Activated naive CD4-positive, alpha-beta T cell (primary cell): ENCODE results near the gene CLEC4M.

ENCODE experiments used
- DNase-seq, 4 experiments: peaks; one replicate each; lab custom pipeline; 2025; lab: John Stamatoyannopoulos, UW

CLEC4M gene, protein sequence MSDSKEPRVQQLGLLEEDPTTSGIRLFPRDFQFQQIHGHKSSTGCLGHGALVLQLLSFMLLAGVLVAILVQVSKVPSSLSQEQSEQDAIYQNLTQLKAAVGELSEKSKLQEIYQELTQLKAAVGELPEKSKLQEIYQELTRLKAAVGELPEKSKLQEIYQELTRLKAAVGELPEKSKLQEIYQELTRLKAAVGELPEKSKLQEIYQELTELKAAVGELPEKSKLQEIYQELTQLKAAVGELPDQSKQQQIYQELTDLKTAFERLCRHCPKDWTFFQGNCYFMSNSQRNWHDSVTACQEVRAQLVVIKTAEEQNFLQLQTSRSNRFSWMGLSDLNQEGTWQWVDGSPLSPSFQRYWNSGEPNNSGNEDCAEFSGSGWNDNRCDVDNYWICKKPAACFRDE

DNA sequence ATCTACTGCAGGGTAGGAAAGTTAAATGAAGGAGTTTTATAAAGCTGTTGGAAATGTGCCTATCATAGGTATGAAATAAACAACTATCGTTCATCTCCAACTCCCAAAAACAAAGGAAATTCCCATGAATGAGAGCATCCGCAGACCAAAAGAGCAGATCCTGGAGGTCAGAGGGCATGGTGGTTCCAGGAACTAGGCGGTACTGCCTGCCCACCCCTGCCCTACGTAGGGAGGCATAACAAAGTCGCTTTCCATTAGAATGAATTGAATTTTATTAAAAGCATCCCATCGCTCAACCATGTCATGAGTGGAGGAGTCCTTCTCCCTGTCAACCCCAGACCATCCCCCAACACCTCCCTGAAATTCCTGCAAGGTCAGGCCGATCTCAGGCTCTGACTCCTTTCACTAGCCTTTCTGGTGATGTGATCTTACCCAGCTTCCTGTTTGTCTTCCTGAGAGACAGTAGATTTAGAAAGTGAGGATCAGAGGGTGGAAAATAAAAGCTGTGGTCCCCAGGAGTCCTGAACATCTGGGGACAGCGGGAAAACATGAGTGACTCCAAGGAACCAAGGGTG, at the start of gene CLEC4M:
CLEC4M (plus strand) TSS at position 525 of the 575 bp plus-strand sequence; CDS start at position 549, 24 bp downstream.
- no peak for DNase-seq

DNA sequence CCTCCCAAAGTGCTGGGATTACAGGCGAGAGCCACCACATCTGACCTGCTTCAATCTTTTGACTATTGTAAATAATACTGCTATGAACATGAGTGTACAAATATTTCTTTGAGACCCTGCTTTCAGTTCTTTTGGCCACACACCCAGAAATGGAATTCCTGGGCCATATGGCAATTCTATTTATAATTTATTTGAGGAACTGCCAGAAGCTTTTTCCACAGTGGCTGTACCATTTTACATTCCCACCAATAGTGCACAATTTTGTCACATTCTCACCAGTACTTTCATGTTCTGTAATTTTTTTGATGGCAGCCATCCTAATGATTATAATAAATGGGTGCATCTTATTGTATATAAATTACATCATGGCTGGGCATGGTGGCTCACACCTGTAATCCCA, 47.4 kb upstream of the CLEC4M start:
- no peak for DNase-seq

DNA sequence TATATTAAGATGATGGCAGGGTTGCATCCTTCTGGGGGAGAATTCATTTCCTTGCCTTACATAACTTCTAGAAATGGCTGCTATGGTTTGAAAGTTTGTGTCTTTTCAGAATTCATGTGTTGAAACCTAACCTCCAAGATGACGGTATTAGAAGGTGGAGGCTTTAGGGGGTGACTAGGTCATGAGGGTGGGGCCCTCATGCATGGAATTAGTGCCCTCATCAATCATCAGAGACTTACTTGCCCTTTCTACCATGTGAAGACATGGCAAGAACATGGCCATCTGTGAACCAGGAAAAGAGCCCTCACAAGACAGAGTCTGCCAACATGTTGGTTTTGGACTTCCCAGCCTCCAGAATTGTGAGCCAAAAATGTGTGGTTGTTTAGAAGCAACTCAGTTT, 46.3 kb upstream of the CLEC4M start:
- DNase-seq = no peak

DNA sequence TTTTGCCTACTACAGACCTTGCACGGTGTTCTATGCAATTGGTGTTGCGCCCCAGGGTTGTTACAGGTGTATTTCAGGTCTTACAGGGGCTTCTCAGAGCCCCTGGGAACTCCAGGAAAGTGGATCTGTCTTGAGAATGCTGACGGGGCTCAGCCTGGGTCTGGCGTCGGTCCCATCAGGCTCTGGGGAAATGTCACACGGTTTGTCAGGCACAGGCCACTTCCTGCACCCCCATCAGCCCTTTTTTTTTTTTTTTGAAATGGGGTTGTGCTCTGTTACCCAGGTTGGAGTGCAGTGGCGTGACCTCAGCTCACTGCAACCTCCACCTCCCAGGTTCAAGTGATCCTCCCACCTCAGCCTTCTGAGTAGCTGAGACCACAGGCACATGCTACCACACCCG, 44.4 kb upstream of the CLEC4M start:
- DNase-seq = no peak

DNA sequence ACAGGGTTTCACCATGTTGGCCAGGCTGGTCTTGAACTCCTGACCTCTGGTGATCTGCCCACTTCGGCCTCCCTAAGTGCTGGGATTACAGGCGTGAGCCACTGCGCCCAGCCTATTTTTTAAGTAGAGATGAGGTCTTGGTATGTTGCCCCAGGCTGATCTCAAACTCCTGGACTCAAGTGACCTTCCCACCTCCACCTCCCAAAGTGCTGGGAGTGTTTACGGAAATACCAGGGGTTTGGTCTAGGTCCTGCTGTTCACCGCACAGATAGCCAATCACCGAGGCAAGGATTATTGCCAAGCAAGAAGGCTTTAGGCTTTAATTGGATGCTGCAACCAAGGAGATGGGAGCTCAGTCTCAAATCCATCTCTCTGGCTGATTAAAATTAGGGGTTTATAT, 42.7 kb upstream of the CLEC4M start:
- no peak for DNase-seq

DNA sequence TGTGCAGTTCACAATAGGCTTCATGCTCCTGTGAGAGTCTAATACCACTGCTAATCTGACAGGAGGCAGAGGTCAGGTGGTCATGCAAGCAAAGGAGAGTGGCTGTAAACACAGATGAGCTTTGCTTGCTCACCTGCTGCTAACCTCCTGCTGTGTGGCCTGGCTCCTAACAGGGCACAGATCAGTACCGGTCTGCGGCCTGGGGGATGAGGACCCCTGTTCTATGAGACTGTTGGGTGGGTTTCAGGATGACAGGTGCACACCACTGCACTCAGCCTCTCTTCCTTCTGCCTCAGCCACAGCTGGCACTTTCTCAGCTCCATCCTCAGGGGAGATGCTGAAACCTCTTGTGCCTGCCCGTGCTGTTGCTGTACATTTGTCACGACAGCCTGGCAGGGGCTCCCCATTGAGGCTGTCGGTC, 40.8 kb upstream of the CLEC4M start:
- DNase-seq = no peak

DNA sequence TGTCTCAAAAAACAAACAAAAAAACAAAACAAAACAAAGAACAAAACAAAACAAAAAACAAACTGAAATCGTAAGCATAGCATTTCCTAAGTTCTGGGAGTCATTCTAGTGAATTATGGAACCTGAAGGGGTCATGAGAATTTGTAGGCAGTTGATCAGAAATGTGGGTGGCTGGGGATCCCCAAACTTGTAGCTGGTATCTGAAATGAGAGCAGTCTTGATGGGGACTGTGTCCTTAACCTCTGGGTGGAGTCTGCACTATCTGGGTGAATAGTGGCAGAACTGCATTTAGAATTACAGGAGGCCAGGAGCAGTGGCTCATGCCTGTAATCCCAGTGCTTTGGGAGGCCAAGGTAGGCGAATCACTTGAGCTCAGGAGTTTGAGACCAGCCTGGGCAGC, 37.3 kb upstream of the CLEC4M start:
- no peak for DNase-seq

DNA sequence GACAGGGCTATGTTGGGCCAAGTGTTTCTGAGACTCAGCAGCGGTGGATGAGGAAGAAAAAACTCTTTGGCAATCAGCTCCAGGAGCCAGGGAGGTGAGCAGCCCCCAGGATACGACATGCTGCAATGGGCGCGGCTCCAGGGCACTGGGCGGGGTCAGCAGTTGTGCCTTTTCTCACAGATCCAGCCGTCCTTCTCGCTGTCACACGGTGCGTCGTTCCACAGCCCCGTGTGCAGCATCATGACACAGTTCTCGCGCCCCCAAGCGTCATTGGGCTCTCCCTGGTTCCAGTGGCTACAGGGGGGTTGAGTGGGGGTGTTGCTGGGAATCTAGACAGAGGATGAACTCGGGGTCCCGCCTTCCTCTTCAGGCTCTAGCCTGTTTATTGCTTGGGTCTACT, 33.8 kb upstream of the CLEC4M start:
- no peak for DNase-seq

DNA sequence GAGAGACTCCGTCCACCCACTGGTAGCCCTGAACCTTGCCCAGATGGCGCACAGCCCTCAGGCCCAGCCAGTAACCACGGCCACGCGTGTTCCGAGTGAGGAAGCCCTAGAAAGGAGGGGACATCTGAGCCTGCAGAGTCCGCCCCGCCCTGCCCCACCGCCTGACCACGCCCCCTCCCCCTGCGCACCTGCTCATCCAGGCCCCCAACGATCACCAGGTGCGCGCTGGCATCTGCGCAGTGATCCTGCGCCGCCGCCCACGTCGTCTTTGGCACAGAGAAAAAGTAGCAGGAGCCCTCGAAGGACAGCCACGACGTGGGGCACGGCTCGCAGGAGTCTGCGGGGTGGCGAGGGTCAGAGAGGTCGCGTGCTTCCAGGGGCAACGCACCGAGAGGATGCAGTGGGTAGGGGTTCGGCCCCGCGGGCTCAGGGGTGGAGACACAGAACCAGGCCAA, 33.2 kb upstream of the CLEC4M start:
- no peak for DNase-seq

DNA sequence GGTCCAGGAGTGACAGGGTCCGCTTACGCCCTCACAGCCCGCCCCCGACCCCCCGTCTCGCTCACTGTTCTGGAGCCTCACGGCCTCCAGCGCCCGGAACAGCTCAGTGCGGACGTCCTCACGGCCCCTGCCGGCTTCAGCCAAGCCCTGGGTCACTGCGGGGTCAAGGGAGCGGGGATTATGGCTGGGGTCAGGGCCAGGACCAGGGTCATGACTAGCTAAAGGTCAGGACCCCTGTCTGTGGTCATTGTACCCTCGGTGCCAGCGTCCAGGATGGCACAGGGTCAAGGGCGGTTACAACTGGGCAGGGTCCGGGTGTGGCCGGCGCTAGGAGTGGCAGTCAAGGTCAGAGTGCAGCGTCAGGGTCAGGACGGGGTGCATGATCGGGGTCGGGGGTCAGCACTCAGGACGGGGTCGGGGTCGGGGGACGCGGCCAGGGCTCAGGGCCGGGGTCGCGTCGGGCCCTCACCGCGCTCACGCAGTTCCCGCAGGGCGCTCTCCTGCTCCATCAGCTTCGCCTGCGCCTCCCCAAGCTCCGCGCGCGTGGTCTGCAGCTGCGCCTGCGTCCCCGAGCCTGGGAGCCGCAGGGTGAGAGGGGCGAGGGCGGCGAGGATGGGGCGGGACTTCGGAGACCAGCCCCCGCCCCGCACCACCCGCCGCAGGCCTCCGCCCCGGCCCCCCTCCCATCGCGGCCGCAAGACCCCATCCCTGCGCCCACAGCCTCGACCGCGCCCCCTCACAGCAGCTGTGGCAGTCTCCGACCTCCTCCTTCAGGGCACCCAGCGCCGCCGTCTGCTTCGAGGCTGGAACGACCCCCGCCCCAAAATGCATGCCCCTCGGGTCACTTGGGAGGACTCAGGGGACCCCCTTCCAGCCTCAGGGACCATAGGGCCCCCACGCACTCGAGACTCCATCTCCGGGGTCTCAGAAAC, 32.5 kb upstream of the CLEC4M start:
- no peak for DNase-seq

DNA sequence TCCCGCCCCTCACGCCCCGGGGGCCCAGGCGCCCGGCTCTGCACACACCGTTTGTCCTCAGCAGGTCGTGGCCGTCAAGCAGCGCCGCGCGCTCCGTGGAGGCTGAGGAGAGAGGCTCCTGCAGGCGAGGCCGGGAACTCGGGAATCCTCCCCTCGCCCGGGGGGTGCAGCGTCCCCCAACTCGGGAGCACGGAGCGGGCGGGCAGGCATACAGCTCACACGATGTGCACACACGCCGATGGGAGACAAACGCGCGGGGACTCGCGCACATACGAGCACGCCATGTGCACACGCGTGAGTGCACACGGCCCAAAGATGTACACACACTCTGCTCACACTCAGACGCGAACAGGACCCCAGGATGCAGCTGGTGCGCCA, 31.8 kb upstream of the CLEC4M start:
- no peak for DNase-seq

DNA sequence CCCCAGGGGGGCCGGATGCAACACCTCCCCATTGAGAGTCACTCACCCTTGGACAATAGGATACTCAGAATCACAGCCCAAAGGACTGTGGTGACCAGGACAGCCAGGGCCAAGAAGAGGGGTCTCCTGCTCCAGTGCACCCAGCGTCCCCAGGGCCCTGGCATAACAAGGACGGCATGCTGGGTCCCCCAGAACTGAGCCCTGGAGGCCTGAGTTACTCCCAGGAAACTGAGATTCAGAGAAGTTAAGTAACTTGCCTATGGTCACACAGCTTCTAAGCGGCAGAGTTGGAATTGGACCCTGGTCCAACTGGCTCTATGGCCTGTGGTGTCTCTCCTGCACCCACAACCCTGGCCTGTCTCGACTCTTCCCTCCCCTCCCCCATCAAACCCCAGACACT, 31.4 kb upstream of the CLEC4M start:
- DNase-seq = no peak

DNA sequence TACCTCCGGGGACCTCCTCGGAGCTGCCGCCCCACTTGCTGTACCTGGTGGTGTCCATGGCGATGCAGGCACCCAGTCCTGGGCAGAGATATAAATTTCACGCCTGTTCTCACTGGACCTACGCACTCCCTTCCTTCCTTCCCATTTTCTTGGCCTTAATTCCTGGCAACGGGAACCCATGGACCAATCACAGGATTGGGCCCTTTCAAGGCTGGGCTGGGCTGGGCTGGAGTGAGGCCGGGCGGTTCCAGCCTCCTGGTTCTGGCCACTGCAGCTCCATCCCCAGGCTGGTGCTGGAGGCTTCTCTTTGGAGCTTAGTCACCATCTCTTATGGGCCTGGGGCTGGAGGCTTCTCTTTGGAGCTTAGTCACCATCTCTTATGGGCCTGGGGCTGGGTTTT, 31.0 kb upstream of the CLEC4M start, which contains the start of gene CLEC4G:
CLEC4G (minus strand) TSS at position 66 of the 400 bp plus-strand sequence; CDS start at position 58, 8 bp downstream.
- no peak for DNase-seq

DNA sequence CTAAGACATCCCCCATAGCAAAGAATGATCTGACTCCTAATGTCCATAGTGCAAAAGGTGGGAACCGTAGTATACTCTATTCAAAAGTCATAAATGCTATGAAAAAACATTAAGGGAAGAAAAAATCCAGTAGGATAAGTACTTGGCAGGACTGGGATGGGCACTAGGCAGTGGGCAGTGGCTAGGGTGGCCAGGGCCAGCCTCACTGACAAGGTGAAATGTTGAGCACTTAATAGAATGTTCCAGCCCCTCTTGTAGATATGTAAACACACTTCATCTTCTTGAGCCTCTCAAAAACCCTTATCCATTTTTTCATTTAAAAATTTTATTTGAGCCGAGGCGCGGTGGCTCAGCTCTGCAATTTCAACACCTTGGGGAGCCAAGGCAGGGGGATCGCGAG, 29.7 kb upstream of the CLEC4M start:
- DNase-seq = no peak

DNA sequence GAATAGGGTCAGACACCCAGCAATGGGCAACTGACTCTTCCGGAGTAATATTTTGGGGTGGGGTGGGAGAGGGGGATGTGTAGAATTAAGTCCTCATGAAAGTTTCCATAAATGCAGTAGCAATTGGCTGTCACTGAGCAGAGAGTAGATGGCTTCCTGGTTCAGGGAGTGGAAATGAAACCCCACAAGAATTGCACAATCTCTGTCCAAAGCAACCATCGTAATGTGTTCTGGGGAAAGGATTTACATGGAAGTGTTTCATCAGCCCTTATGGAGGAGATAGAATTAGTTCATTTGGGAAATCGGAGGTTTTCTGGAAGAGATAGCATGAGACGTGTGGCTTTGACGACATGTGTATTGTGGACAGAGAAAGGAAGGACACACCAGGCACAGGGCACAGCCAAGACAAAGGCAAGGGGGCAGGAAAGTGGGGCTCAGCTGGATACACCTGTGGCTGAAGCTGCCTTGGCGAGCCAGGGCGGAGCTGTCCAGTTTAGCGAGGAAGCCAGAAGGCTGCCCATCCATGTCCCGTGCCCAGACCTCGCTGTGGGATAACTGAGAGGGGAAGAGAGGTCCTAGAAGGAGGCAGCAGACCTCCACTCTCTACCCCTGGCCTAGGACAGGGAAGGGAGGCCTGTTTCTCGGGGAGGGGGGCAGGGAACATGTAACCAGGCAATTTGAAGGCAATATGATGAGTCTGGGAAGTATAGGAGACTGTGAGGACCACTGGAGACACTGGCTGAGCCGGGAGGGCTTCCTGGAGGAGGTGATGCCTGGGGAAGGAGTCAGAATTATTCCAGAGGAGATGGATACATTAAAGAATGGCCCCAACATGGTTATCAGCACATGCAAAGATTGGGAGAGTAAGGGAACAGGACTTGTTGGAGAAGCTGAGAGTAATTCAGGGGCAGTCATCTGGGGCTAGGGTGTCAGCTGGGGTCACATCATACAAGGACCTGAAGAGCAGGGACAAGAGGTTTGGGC, 28.5 kb upstream of the CLEC4M start:
- no peak for DNase-seq

DNA sequence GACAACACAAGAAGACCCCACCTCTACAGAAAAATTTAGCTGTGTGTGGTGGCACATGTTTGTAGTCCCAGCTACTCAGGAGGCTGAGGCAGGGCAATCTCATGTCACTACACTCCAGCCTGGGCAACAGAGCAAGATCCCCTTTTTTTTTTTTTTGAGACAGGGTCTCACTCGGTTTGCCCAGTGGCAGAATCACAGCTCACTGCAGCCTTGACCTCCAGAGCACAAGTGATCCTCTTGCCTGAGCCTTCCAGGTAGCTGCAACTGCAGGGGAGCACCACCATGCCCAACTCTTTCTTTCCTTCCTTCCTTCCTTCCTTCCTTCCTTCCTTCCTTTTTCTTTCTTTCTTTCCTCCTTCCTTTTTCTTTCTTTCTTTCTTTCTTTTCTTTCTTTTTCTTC, 26.9 kb upstream of the CLEC4M start:
- no peak for DNase-seq

DNA sequence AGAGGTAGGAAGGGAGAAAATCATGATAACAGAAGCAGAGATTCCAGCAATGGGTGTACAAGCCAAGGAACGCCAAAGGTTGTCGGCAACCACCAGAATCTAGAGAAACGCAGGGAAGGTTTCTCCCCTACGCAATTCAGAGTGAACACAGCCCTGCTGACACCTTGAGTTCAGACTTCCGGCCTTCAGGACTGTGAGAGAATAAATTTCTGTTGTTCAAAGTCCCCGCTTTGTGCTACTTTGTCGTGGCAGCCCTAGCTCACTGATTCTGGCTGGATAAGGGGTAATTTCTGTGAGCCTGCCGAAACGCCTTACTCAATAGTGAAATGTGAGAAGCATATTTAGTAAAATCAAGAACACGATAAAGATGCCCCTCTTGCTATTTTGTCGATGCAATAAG, 25.8 kb upstream of the CLEC4M start:
- DNase-seq = no peak

DNA sequence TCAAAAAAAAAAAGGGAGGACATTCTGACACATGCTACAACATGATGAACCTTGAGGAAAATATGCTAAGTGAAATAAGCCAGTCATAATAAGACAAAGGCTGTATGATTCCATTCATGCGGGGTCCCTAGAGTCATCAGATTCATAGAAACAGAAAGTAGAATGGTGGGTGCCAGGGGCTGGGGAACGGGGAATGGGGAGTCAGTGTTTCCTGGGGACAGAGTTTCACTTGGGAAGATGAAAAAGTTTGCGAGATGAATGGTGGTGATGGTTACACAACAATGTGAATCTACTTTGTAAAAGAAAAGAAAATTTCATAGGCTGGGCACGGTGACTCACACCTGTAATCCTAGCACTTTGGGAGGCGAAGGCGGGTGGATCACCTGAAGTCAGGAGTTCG, 25.0 kb upstream of the CLEC4M start:
- DNase-seq = no peak

DNA sequence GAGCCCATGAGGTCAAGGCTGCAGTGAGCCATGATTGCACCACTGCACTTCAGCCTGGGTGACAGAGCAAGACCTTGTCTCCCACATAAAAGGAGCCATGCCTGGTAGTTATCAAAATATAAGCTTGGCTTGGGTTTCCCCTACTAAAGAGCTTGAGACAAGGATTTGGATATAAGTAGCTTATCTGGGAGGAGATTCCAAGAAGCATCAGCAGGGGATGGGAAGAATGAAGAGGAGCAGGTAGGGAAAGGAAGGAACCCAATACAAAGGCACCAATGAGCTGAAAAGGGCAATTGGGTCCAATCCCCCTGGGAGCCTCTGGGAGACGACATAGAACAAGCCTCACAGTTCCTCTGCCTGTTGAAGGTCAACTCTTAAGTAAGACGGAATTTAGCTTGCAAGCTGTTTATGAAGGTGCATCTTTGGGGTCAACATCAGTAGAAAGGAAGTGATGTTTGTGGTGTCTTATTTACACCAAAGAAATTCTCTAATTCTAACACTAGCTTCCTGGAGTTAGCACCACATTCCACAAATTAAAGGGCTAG, 23.8 kb upstream of the CLEC4M start:
- DNase-seq = no peak

DNA sequence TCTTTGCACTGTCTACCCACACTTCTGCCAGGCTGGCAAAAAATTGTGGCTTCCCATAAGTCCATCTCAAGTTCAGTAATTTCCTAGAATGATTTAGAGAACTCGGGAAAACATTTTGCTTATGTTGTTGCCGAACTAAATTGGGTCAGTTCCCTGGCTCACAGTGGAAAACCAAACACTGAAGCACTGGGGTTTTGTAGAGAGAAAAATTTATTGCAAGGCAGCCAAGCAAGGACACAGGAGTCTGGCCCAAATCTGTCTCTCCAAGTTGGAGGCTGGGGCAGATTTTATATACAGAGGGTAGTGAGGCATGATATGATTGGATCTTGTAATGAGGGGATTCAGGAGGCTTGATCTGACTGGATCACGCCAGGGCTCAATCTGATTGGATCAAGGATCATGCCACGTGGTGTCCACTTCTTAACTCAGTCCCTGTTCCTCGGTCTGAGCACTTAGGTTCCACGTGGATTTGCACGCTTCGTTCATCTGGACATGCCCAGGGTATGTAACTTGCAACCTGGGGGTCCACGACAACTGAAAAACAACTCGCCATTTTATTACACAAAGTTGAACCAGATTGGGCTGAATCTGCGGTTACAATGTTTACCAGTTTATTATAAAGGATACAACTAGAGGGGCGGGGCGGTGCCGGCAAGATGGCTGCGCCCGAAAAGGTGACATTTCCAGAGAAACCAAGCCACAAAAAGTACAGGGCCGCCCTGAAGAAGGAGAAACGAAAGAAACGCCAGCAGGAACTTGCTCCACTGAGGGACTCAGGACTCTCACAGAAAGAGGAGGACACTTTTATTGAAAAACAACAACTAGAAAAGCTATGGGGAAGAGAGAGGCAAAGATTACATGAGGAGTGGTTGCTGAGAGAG, 23.0 kb upstream of the CLEC4M start:
- no peak for DNase-seq
